ENCODE measurements around the gene C19orf18. TPM values are rescaled to one million over a fixed set of nuclear protein-coding genes. Genes with fewer than 3 reads are reported as not detected.

The C19orf18 gene
- total and polyA plus RNA-seq, 4 donors, result 0.24 to 2.0 (median 1.3) TPM

DNA sequence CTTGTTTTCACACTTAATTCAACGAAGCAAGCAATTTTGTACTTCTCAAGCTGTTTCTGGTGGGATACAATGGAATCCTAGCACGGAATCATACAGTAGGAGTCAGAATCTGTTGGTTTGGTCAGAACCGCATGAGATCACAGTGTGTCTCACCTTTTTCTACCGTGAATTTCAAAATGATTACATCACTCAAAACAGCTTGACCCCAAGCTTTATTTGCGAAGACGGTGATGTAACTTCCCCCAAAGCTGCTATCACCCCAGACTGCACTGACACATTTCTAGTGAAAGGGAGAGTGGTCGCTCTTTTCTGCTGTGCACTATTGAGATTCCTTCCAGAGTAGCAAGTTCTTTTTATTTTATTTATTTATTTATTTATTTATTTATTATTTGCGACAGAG lies 9.6 kb downstream of the C19orf18 start:
- Histone ChIP-seq H3K9me3 (ENCODE audit: control insufficient read depth in 4 of 4, insufficient read depth in 3 of 4, low read length in 3 of 4) (peaks cover 2 to 36% (median 11%) of the 10 kb centered on the region in 4 donors), H3K9ac (ENCODE audit: insufficient read depth in 1 of 2, low read length in 2 of 2) (no peak overlapping the region), H3K4me3 (no peak overlapping the region), H3K27ac (ENCODE audit: low read depth in 1 of 2, low read length in 1 of 2) (no peak overlapping the region), H3K4me1 (ENCODE audit: control insufficient read depth in 5 of 5, insufficient read depth in 5 of 5, low read length in 5 of 5) (no peaks in the 10 kb centered on the region), H3K27me3 (ENCODE audit: control insufficient read depth in 3 of 3, insufficient read depth in 3 of 3, low read length in 2 of 3) (no peaks in the 10 kb centered on the region), H3K36me3 (ENCODE audit: control insufficient read depth in 4 of 4, insufficient read depth in 4 of 4, low read length in 4 of 4) (peaks cover 0 to 19% (median 5%) of the 10 kb centered on the region in 4 donors)
- 79 to 94% methylated on average over 8 of the region's 8 CpGs for WGBS, 2 donors
- ATAC-seq (ENCODE audit: insufficient read depth, low FRiP score), result no peak
- no peak for DNase-seq
- TF ChIP-seq, protein P1, sequence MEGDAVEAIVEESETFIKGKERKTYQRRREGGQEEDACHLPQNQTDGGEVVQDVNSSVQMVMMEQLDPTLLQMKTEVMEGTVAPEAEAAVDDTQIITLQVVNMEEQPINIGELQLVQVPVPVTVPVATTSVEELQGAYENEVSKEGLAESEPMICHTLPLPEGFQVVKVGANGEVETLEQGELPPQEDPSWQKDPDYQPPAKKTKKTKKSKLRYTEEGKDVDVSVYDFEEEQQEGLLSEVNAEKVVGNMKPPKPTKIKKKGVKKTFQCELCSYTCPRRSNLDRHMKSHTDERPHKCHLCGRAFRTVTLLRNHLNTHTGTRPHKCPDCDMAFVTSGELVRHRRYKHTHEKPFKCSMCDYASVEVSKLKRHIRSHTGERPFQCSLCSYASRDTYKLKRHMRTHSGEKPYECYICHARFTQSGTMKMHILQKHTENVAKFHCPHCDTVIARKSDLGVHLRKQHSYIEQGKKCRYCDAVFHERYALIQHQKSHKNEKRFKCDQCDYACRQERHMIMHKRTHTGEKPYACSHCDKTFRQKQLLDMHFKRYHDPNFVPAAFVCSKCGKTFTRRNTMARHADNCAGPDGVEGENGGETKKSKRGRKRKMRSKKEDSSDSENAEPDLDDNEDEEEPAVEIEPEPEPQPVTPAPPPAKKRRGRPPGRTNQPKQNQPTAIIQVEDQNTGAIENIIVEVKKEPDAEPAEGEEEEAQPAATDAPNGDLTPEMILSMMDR (IDR thresholded peaks at IDR 0.05; ENCODE audit: control extremely low read depth, extremely low read depth), result no peak

DNA sequence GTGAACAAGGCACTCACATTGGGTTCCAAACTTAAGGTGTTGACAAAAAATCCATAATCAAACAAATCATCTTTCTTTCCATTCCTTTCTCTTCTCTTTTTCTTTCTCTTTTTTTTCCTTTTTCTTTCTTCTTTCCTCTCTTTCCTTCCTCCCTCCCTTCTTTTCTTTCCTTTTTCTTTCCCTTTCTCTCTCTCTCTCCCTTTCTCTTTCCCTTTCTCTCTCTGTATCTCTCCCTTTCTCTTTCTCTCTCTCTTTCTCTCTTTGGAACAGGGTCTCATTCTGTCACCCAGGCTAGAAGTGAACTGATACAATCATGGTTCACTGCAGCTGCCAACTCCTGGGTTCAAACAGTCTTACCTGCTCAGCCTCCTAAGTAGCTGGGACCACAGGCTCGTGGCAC lies 12.5 kb downstream of the C19orf18 start:
- Histone ChIP-seq H3K4me1 (ENCODE audit: control insufficient read depth in 5 of 5, insufficient read depth in 5 of 5, low read length in 5 of 5) (no peaks in the 10 kb centered on the region), H3K9ac (ENCODE audit: insufficient read depth in 1 of 2, low read length in 2 of 2) (no peak overlapping the region), H3K4me3 (no peak overlapping the region), H3K9me3 (ENCODE audit: control insufficient read depth in 4 of 4, insufficient read depth in 3 of 4, low read length in 3 of 4) (peaks cover 0 to 32% (median 11%) of the 10 kb centered on the region in 4 donors), H3K27me3 (ENCODE audit: control insufficient read depth in 3 of 3, insufficient read depth in 3 of 3, low read length in 2 of 3) (no peaks in the 10 kb centered on the region), H3K36me3 (ENCODE audit: control insufficient read depth in 4 of 4, insufficient read depth in 4 of 4, low read length in 4 of 4) (peaks cover 0 to 11% (median 5%) of the 10 kb centered on the region in 4 donors), H3K27ac (ENCODE audit: low read depth in 1 of 2, low read length in 1 of 2) (no peak overlapping the region)
- ATAC-seq (ENCODE audit: insufficient read depth, low FRiP score), result no peak
- no peak for DNase-seq
- WGBS, 2 donors, result 80 to 83% methylated on average over 1 of the region's 1 CpG
- TF ChIP-seq, protein P1 (IDR thresholded peaks at IDR 0.05; ENCODE audit: control extremely low read depth, extremely low read depth), result no peak

DNA sequence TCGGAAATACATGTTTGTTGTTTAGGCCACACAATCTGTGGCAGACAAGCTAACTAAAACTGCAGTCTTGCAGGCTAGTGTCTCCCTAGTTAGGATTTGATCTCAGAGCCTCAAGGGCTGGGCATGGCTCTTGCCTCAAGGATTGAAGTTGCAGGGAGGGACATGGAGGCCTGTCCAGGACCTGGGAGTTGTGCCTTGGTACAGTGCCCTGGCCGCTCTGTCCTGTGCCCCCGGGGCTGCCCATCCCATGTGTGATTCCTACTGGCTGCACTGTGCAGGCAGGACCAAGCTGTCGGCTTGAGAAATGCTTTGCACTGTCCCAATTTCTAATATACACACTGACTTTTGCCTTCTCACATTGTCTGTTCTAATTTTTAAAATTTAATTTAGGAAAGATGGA lies 19.3 kb downstream of the C19orf18 start:
- WGBS, 2 donors, result 93 to 96% methylated on average over 4 of the region's 4 CpGs
- no peak overlapping the region for H3K9ac ChIP-seq (ENCODE audit: insufficient read depth in 1 of 2, low read length in 2 of 2)
- H3K4me3 ChIP-seq, result no peak overlapping the region
- DNase-seq (no peak), ATAC-seq (ENCODE audit: insufficient read depth, low FRiP score) (no peak)
- peaks cover 0 to 52% (median 7%) of the 10 kb centered on the region in 4 donors for H3K9me3 ChIP-seq (ENCODE audit: control insufficient read depth in 4 of 4, insufficient read depth in 3 of 4, low read length in 3 of 4)
- H3K36me3 ChIP-seq (ENCODE audit: control insufficient read depth in 4 of 4, insufficient read depth in 4 of 4, low read length in 4 of 4), result peaks cover 0 to 3% (median 0%) of the 10 kb centered on the region in 4 donors
- no peaks in the 10 kb centered on the region for H3K4me1 ChIP-seq (ENCODE audit: control insufficient read depth in 5 of 5, insufficient read depth in 5 of 5, low read length in 5 of 5)
- TF ChIP-seq, protein P1 (IDR thresholded peaks at IDR 0.05; ENCODE audit: control extremely low read depth, extremely low read depth), result no peak
- H3K27ac ChIP-seq (ENCODE audit: low read depth in 1 of 2, low read length in 1 of 2), result no peak overlapping the region
- no peaks in the 10 kb centered on the region for H3K27me3 ChIP-seq (ENCODE audit: control insufficient read depth in 3 of 3, insufficient read depth in 3 of 3, low read length in 2 of 3)

DNA sequence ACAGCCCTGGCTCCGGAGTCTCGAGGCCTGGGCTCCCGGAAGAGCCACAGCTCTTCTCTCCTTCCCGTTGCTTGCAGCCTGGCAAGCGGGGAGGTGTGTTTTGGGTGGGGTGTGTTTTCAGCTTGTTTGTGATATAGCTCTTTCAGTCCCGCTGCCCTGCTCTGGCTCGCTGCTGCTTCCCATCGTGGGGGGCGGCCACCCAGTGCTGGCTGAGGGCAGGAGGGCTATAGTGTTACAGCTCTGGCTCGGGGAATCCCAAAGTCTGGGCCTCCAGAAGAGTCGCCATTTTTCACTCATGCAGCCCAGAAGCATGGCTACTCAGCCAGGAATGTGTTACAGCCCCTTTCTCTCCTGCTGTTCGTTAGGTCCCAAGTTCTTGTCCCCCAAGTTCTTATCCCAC lies 24.6 kb downstream of the C19orf18 start:
- no peak overlapping the region for H3K9ac ChIP-seq (ENCODE audit: insufficient read depth in 1 of 2, low read length in 2 of 2)

More for the DNA sequence above, 24.6 kb downstream of the C19orf18 start:
- ATAC-seq (ENCODE audit: insufficient read depth, low FRiP score) (no peak), DNase-seq (no peak)
- H3K27ac ChIP-seq (ENCODE audit: low read depth in 1 of 2, low read length in 1 of 2), result no peak overlapping the region
- WGBS, 2 donors, result 92 to 93% methylated on average over 12 of the region's 12 CpGs
- H3K27me3 ChIP-seq (ENCODE audit: control insufficient read depth in 3 of 3, insufficient read depth in 3 of 3, low read length in 2 of 3), result no peaks in the 10 kb centered on the region
- peaks cover 0 to 10% (median 3%) of the 10 kb centered on the region in 4 donors for H3K36me3 ChIP-seq (ENCODE audit: control insufficient read depth in 4 of 4, insufficient read depth in 4 of 4, low read length in 4 of 4)
- peaks cover 0 to 52% (median 7%) of the 10 kb centered on the region in 4 donors for H3K9me3 ChIP-seq (ENCODE audit: control insufficient read depth in 4 of 4, insufficient read depth in 3 of 4, low read length in 3 of 4)
- TF ChIP-seq, protein P1 (IDR thresholded peaks at IDR 0.05; ENCODE audit: control extremely low read depth, extremely low read depth), result no peak
- peaks cover 0 to 8% (median 5%) of the 10 kb centered on the region in 5 donors for H3K4me1 ChIP-seq (ENCODE audit: control insufficient read depth in 5 of 5, insufficient read depth in 5 of 5, low read length in 5 of 5)
- no peak overlapping the region for H3K4me3 ChIP-seq

Measured in lung (tissue), 12 donors.